Smooth muscle cell (in vitro differentiated cells): ENCODE measurements around the gene SPOCK2. TPM values are rescaled to one million over a fixed set of nuclear protein-coding genes. Genes with fewer than 3 reads are reported as not detected.
A peak's percentile ranks its signal among the peaks of the same experiment; 100 is the strongest.

Source experiments
- DNase-seq: peaks from one replicate; lab custom pipeline; 2025; ENCODE audit not compliant: unreplicated experiment; lab: John Stamatoyannopoulos, UW
- H2AFZ ChIP-seq: fragments of 200-600 bp; sonication (generic); 2 replicates; pipeline ENCODE4 v1.6.0; 2016; ENCODE audit warnings: antibody characterized with exemption, low read depth, mild to moderate bottlenecking
- H3F3A ChIP-seq: fragments of 200-600 bp; sonication (generic); 2 replicates; pipeline ENCODE4 v1.6.0; 2017; ENCODE audit warnings: antibody characterized with exemption, low read depth
- H3K27ac ChIP-seq: fragments of 200-600 bp; sonication (generic); 2 replicates; pipeline ENCODE4 v1.5.1; 2016; ENCODE audit warnings: low read depth, mild to moderate bottlenecking
- H3K27me3 ChIP-seq: fragments of 200-600 bp; sonication (generic); 2 replicates; pipeline ENCODE4 v1.6.1; 2016; ENCODE audit warnings: low read depth, mild to moderate bottlenecking
- H3K36me3 ChIP-seq: fragments of 200-600 bp; sonication (generic); 2 replicates; pipeline ENCODE4 v1.5.1; 2016; ENCODE audit warnings: low read depth
- H3K4me1 ChIP-seq: fragments of 200-600 bp; sonication (generic); 2 replicates; pipeline ENCODE4 v1.5.1; 2016; ENCODE audit warnings: low read depth
- H3K4me2 ChIP-seq: fragments of 200-600 bp; sonication (generic); 2 replicates; pipeline ENCODE4 v1.6.0; 2016; ENCODE audit warnings: mild to moderate bottlenecking
- H3K4me3 ChIP-seq: fragments of 200-600 bp; sonication (generic); 2 replicates; pipeline ENCODE4 v1.5.1; 2016; ENCODE audit warnings: mild to moderate bottlenecking
- H3K79me2 ChIP-seq: fragments of 200-600 bp; sonication (generic); 2 replicates; pipeline ENCODE4 v1.6.0; 2016; ENCODE audit warnings: low read depth, mild to moderate bottlenecking
- H3K9ac ChIP-seq: fragments of 200-600 bp; sonication (generic); 2 replicates; pipeline ENCODE4 v1.6.0; 2016; ENCODE audit warnings: low read depth
- H3K9me3 ChIP-seq: fragments of 200-600 bp; sonication (generic); replicated peaks from 2 replicates; pipeline ENCODE4 v1.5.1; 2016; ENCODE audit warnings: low read depth
- H4K20me1 ChIP-seq: fragments of 200-600 bp; sonication (generic); 2 replicates; pipeline ENCODE4 v1.6.0; 2016; ENCODE audit warnings: low read depth
- WGBS: methylation state at CpG from one replicate; pipeline ENCODE4 v1.1.7; 2016; ENCODE audit warnings: low lambda C conversion rate; 5-methylcytosine and 5-hydroxymethylcytosine counted together
- polyA plus RNA-seq: library from polyadenylated mRNA; unstranded; fragments of >200 nt; fragmentation: Nextera tagmentation; extraction: Ambion mirVana; gene quantifications from 2 replicates; pipeline ENCODE4 v1.2.1, GENCODE V29; 2016
- total RNA-seq: library from RNA; depleted of rRNA; stranded (reverse); fragments of >200 nt; gene quantifications from 2 replicates; pipeline ENCODE4 v1.2.3, GENCODE V29; 2014
- TF ChIP-seq, protein P1 (sequence below): fragments of 200-600 bp; sonication (generic); IDR thresholded peaks from 2 replicates; pipeline ENCODE4 v1.5.1; 2017; ENCODE audit warnings: borderline replicate concordance, mild to moderate bottlenecking, antibody characterized with exemption; ENCODE audit not compliant: insufficient read depth, poor library complexity, severe bottlenecking

The SPOCK2 gene
- total and polyA plus RNA-seq, 2 experiments from 2014 or later, result 1.1 TPM; not detected in 1

DNA sequence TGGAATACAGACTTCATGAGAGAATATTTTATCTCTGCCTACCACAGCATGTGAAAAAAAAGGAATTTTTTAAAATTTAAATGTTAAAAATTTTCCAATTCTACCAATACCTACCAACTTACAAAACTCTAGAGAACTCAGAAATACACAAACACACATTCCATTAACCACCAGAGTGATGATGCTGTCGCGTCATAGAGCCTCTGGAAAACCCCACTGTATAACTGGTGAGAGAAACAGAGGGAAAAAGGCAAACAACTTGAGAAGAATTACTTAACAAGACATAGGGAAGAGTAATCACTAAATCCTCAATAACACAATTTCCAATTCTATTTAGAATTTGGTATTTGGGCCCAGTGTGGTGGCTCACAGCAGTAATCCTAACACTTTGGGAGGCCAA is 6.2 kb upstream of the SPOCK2 start:
- WGBS, result 61% methylated on average over 2 of the region's 2 CpGs
- no peak overlapping the region for H2AFZ ChIP-seq
- no peaks in the 10 kb centered on the region for H3K9me3 ChIP-seq
- H3K4me2 ChIP-seq, result no peak overlapping the region
- no peaks in the 10 kb centered on the region for H3K36me3 ChIP-seq
- peaks cover 5% of the 10 kb centered on the region for H3K4me1 ChIP-seq
- H3K9ac ChIP-seq, result peak overlapping the region; percentile 35
- TF ChIP-seq, protein P1, sequence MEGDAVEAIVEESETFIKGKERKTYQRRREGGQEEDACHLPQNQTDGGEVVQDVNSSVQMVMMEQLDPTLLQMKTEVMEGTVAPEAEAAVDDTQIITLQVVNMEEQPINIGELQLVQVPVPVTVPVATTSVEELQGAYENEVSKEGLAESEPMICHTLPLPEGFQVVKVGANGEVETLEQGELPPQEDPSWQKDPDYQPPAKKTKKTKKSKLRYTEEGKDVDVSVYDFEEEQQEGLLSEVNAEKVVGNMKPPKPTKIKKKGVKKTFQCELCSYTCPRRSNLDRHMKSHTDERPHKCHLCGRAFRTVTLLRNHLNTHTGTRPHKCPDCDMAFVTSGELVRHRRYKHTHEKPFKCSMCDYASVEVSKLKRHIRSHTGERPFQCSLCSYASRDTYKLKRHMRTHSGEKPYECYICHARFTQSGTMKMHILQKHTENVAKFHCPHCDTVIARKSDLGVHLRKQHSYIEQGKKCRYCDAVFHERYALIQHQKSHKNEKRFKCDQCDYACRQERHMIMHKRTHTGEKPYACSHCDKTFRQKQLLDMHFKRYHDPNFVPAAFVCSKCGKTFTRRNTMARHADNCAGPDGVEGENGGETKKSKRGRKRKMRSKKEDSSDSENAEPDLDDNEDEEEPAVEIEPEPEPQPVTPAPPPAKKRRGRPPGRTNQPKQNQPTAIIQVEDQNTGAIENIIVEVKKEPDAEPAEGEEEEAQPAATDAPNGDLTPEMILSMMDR, result no peak
- peak overlapping the region; percentile 80 for H3K27ac ChIP-seq
- no peaks in the 10 kb centered on the region for H4K20me1 ChIP-seq
- H3F3A ChIP-seq, result peaks cover 15% of the 10 kb centered on the region
- no peak for DNase-seq
- H3K27me3 ChIP-seq, result peaks cover 12% of the 10 kb centered on the region
- no peaks in the 10 kb centered on the region for H3K79me2 ChIP-seq
- no peak overlapping the region for H3K4me3 ChIP-seq

DNA sequence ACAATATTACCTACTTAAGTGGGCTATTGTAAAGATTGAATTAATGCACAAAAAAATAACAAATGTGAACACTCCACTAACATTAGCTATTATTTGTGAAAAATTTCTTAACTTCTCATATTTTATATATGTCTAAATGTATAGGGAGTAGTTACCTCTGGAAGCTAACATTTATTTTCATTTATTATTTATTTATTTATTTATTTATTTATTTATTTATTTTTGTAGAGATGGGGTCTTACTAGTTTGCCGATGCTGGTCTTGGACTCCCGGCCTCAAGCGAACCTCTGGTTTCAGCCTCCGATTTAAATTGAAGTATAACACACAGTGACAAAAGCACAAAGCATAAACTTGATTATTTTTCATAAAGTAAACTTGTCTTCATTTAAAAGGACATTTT is 5.1 kb upstream of the SPOCK2 start:
- no peaks in the 10 kb centered on the region for H3K79me2 ChIP-seq
- no peaks in the 10 kb centered on the region for H3K9me3 ChIP-seq
- TF ChIP-seq, protein P1, result no peak
- H2AFZ ChIP-seq, result no peak overlapping the region
- H3K4me1 ChIP-seq, result peaks cover 13% of the 10 kb centered on the region
- H3K4me2 ChIP-seq, result no peak overlapping the region
- H3K27ac ChIP-seq, result no peak overlapping the region
- DNase-seq, result no peak
- no peaks in the 10 kb centered on the region for H3K36me3 ChIP-seq
- no peak overlapping the region for H3K4me3 ChIP-seq
- H3K9ac ChIP-seq, result no peak overlapping the region
- H4K20me1 ChIP-seq, result no peaks in the 10 kb centered on the region
- WGBS, result 100% methylated on average over 4 of the region's 4 CpGs
- H3F3A ChIP-seq, result peaks cover 5% of the 10 kb centered on the region
- H3K27me3 ChIP-seq, result peaks cover 23% of the 10 kb centered on the region

DNA sequence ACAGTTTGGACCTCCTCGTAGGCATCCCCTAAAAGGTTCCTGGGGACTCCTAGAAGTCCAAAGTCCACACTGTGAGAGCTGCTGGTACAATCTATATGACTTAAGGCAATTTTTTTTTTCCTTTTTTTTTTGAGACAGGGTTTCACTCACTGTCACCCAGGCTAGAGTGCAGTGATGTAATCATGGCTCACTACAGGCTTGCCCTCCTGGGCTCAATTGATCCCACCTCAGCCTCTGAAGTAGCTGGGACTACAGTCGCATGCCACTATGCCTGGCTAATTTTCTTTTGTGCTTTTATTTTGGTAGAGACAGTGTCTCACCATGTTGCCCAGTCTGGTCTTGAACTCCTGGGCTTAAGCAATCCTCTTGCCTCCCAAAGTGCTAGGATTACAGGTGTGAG is 4.6 kb upstream of the SPOCK2 start:
- DNase-seq, result no peak
- peaks cover 28% of the 10 kb centered on the region for H3K27me3 ChIP-seq
- H3K4me1 ChIP-seq, result peaks cover 18% of the 10 kb centered on the region
- peaks cover under 1% of the 10 kb centered on the region for H3F3A ChIP-seq
- TF ChIP-seq, protein P1, result no peak
- no peak overlapping the region for H3K4me2 ChIP-seq
- H4K20me1 ChIP-seq, result no peaks in the 10 kb centered on the region
- no peaks in the 10 kb centered on the region for H3K79me2 ChIP-seq
- H3K9ac ChIP-seq, result no peak overlapping the region
- no peak overlapping the region for H2AFZ ChIP-seq
- WGBS, result 94% methylated on average over 2 of the region's 2 CpGs
- no peaks in the 10 kb centered on the region for H3K36me3 ChIP-seq
- no peak overlapping the region for H3K27ac ChIP-seq
- H3K9me3 ChIP-seq, result no peaks in the 10 kb centered on the region
- no peak overlapping the region for H3K4me3 ChIP-seq

DNA sequence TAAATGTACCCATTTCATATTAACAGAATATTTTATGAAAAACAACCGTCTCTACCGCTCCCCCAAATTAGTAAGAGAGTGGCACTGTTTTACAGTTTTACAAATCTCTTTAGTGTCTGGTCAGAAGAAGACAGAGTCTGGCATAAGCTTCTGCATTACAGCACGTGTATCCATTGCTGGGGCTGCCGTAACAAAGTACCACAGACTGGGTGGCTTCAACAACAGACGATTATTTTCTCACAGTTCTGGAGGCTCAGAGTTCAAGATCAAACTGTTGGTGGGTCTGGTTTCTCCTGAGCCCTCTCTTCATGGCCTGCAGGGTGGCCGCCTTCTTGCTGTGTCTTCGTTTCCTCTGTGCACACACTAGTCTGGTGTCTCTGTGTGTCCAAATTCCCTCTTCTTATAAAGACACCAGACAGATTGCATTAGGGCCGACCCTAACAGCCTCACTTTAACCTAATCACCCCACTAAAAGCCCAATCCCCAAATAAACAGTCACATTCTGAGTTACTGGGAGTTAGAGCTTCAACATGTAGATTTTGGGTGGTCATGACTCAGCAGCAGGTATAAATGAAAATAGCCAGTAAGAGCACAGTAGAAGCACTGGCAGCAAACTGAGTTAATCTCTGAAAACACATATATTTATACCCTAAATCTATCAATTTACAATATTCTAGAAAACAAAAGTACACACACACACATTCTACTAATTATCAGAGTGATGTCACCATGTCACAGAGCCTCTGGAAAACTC is 4.0 kb upstream of the SPOCK2 start:
- Histone ChIP-seq H4K20me1 (no peaks in the 10 kb centered on the region), H3K4me3 (no peak overlapping the region), H3F3A (no peaks in the 10 kb centered on the region), H3K9ac (no peak overlapping the region), H3K9me3 (no peaks in the 10 kb centered on the region), H3K27ac (no peak overlapping the region), H3K36me3 (no peaks in the 10 kb centered on the region), H3K27me3 (peaks cover 34% of the 10 kb centered on the region), H3K4me2 (no peak overlapping the region), H2AFZ (no peak overlapping the region), H3K4me1 (peaks cover 23% of the 10 kb centered on the region), H3K79me2 (no peaks in the 10 kb centered on the region)
- WGBS, result 77% methylated on average over 8 of the region's 8 CpGs
- TF ChIP-seq, protein P1, result no peak
- no peak for DNase-seq
